Lung microvascular endothelial cell (primary cell): ENCODE measurements around the gene BMPR2. TPM values are rescaled to one million over a fixed set of nuclear protein-coding genes. Genes with fewer than 3 reads are reported as not detected.

ENCODE experiments used
- DNase-seq, 2 donors: peaks; one replicate each; pipeline versions ENCODE4 v3.0.0 to v3.0.0-alpha.2; 2010; ENCODE audit warnings: low read depth in 2 of 2
- total RNA-seq: library from RNA; depleted of rRNA; stranded (reverse); fragments of >200 nt; gene quantifications from 2 replicates; pipeline ENCODE4 v1.2.1, GENCODE V29; 2014

Gene BMPR2
- total RNA-seq, 1 donor from 2014 or later, result 41.7 TPM

GRCh38 chr2:202589582-202589949 is 213.4 kb downstream of the BMPR2 start:
- DNase-seq, result no peak

GRCh38 chr2:202592566-202592965 is 216.4 kb downstream of the BMPR2 start:
- no peak for DNase-seq

GRCh38 chr2:202599105-202599504 is 223.0 kb downstream of the BMPR2 start:
- DNase-seq, result no peak

- DNase-seq, result no peak
Measured at GRCh38 chr2:202599911-202600310, 223.8 kb downstream of the BMPR2 start.

- DNase-seq, result no peak
Measured at GRCh38 chr2:202604699-202605098, 228.6 kb downstream of the BMPR2 start.

GRCh38 chr2:202605174-202605573 is 229.0 kb downstream of the BMPR2 start:
- DNase-seq, result no peak

GRCh38 chr2:202608142-202608852 is 232.2 kb downstream of the BMPR2 start:
- DNase-seq, result no peak

GRCh38 chr2:202609381-202610145 is 233.4 kb downstream of the BMPR2 start:
- DNase-seq, result no peak

GRCh38 chr2:202610380-202610779 is 234.3 kb downstream of the BMPR2 start:
- DNase-seq, result no peak

GRCh38 chr2:202612145-202612544 is 236.0 kb downstream of the BMPR2 start:
- no peak for DNase-seq

- no peak for DNase-seq
Measured at GRCh38 chr2:202613479-202613878, 237.4 kb downstream of the BMPR2 start.

Other genes with a start within 250 kb of the BMPR2 start
- gene SUMO1, start 137.7 kb upstream of the BMPR2 start, total RNA-seq, result 93.1 and 96.0 TPM in 2 replicates
- gene NOP58, start 110.6 kb upstream of the BMPR2 start, total RNA-seq, result 26.4 and 28.3 TPM in 2 replicates